Hematopoietic multipotent progenitor cell treated with erythropoietin and hydrocortisone succinate and interleukin-3 and kit ligand, for 6 days (in vitro differentiated cells): ENCODE measurements around the gene KIAA0319L.
"Not testable (repeated sequence)": the region's sequence is repeated elsewhere in the genome, so short reads cannot be mapped to it uniquely, and the experiment has no call there.

Experiments used
- DNase-seq: peaks from one replicate; pipeline ENCODE4 v3.0.0-alpha.2; 2015

Gene KIAA0319L

DNA sequence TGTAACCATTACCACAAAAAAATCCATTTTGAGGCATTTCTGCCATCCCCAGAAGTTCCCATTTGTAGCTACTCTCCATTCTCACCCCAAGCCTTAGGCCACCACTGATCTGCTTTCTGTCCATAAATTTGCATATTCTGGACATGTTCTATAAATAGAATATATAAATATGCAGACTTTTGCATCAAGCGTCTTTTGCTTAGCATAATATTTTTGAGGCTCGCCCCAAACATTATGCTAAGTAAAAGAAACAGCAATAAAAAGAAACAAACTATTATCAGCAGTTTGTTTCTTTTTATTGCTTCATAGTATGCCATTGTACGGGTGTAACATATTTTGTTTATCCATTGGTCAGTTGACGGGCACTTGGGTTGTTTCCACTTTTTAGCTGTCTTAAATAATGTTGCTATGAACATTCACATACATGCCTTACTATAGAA lies 23.8 kb upstream of the KIAA0319L start:
- DNase-seq = no peak

DNA sequence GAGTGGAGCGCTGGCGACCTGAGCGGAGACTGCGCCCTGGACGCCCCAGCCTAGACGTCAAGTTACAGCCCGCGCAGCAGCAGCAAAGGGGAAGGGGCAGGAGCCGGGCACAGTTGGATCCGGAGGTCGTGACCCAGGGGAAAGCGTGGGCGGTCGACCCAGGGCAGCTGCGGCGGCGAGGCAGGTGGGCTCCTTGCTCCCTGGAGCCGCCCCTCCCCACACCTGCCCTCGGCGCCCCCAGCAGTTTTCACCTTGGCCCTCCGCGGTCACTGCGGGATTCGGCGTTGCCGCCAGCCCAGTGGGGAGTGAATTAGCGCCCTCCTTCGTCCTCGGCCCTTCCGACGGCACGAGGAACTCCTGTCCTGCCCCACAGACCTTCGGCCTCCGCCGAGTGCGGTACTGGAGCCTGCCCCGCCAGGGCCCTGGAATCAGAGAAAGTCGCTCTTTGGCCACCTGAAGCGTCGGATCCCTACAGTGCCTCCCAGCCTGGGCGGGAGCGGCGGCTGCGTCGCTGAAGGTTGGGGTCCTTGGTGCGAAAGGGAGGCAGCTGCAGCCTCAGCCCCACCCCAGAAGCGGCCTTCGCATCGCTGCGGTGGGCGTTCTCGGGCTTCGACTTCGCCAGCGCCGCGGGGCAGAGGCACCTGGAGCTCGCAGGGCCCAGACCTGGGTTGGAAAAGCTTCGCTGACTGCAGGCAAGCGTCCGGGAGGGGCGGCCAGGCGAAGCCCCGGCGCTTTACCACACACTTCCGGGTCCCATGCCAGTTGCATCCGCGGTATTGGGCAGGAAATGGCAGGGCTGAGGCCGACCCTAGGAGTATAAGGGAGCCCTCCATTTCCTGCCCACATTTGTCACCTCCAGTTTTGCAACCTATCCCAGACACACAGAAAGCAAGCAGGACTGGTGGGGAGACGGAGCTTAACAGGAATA lies 20.1 kb upstream of the KIAA0319L start:
- peak; percentile 86 for DNase-seq

DNA sequence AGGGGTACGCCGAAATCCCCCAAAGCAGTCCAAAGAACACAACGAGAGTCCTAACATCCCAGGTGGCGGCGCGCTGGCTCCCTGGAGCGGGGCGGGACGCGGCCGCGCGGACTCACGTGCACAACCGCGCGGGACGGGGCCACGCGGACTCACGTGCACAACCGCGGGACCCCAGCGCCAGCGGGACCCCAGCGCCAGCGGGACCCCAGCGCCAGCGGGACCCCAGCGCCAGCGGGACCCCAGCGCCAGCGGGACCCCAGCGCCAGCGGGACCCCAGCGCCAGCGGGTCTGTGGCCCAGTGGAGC lies 19.5 kb upstream of the KIAA0319L start:
- not testable (repeated sequence) for DNase-seq

DNA sequence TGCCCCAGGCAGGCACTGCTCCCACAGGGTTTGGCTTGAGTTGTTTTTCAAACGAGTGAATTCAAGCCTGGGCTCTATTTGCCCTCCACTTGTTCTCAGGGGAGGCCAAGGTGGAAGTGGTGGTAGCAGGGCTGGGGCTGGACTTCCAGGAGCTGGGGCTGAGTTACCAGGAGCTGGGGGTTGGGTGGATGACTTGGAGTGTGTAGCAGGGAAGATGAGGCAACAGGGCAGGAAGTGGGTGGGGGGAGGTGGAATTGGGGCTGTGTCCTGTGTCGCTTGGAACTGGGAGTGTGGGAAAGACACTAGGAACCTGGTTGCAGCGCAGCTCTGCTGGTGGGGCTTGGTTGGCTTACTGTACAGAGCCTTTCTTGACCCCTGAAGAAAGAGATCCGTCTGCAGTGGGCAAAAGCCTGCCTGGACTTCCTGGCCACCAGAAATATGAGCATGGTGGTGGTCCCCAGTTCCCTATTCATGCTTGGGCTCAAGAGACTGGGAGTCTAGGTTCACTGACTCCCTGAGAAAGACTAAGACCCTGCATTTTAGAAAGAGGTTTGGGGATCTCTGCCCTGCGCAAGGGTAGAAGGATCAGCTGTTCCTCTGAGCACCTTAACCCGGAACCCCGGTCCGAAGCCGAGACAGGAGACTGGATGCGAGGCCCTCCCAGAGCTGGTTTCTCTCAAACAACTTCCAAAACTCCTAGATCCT lies 19.0 kb upstream of the KIAA0319L start:
- DNase-seq = peak; percentile 35

DNA sequence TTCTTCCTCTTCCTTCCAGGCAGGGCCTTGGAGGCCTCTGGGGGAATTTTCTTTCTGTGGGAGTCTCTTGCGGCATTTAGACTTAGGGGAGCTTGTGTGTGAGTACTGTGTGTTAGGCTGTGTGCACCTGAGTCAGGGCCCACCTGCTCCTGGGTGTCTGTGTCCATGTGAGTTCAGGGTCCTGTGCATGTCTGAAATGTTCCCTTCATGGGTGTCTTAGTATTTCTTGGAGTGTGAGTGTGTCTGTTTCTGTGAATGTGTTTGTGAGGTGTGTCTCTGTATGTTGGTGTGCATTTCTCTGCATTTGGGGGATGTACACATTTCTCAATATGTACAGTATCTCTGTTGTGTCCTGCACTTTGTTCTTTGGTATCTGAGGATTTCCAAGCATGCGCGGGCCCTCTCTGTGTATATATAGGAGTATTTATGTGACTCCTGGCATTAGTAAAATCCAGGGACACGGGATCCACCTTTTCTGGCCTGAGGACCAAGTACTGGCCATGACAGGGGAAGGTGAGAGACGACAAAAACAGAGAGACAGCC lies 18.3 kb upstream of the KIAA0319L start:
- no peak for DNase-seq

DNA sequence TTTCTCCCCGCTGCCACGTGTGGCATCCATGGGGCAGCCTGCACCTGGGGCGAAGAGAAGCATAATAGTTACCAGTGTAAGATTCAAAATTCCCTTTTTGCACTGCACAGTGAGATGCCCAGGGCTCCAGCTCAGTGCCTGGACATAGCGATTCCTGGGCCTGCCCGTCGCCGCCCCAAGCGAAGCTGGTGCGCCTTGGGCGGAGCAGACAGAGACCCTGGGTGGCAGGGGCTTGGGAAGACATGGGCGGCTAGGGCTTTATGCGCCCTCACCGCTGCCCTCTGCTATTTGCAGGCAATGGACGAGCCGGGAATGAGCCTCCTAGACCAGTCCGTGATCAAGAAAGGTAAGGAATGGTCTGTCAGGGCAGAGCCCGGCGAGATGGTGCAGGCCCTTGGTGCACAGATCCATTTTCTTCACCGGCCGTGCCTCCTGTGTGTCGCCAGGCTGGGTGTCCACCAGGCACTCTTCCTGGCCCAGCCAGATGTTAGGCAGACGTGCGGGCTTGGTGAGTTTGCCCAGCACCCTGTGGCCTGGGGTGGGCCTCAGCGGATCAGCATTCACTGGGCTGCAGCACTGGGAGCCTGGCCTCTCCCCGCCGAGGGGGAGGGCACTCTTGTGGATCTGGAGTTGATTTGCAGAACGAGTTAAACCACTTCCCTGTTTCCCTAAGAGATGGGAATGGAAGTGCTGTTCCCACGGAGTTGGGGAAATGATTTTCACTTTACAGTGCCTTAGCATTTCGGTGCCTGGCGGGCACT lies 17.6 kb upstream of the KIAA0319L start:
- no peak for DNase-seq

DNA sequence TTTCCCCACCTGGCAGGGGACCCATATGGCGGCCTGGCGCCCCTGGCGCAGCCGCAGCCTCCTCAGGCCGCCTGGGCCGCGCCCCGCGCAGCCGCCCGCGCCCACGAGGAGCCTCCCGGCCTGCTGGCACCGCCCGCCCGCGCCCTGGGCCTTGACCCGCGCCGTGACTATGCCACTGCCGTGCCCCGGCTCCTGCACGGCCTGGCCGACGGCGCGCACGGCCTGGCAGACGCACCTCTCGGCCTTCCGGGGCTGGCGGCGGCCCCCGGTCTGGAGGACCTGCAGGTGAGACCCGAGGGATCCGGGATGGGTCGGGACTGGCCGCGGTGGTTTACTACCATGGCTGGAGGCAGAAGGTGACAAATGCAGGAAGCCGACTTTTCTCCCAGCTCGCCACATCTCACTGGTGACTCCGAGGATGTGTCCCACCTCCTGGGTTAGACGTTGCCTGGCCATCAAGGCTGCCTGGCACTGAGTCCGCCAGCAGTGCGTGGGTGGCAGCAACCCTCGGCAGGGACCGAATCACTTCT lies 17.0 kb upstream of the KIAA0319L start:
- DNase-seq = no peak

DNA sequence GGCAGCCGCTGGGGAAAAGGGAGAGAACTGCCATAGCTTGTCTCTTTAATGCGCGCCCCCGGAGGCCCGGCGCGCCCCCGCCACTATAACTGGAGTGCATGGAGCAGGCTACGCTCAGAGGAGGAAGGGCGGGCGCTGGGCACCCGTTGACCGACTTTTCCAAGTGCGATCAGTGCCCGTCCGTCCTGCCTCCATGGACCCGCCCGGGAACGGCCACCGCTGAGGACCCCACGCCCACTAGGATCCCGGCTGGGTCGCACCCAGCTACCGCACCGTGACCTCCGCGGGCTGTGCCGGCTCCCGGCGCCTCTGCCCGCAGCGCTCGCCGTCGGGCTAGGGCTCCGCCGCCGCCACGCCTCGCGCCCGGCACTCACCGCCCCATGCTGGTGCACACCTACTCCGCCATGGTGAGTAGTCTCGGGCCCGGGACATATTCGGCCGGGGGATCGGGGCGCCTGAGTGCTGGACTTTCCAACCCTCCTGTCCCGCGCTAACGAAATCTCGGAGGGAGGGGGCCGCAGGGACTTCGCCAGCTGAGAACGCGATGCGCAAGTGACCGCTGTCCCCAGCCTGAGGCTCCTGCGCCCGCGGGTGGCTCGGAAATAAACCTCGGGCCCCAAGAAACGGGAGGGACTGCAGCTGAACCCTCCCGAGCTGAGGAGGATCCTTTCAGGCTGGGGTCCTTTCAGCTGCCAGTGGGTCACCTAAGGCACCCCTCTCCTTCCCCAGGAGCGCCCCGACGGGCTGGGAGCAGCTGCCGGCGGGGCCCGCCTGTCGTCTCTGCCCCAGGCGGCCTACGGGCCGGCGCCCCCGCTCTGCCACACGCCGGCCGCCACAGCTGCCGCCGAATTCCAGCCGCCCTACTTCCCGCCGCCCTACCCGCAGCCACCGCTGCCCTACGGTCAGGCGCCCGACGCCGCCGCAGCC lies 16.3 kb upstream of the KIAA0319L start, which contains the start of gene TFAP2E:
Gene TFAP2E (plus strand): TSS at position 117 of the 927 bp plus-strand sequence. CDS start 264 bp downstream, at position 381.
- peak; percentile 51 for DNase-seq

DNA sequence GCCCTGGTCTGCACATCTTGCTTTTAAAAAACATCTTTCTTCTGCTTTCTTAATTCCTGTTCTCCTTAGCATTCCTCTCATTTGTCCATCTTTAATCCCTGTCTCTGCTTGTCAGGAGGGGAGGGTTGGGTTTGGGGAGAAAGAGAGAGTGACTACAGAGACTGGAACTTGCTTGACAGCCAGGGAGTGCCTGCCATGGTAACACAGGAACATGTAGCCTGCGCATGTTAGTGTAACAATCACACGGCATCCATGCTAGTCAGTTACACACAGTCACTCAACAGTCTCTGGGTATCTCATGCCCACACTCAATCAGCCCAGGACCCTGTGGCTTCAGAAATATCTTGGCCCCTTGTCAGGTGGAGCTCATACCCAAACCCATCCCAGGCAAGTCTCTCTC lies 15.1 kb upstream of the KIAA0319L start:
- no peak for DNase-seq

DNA sequence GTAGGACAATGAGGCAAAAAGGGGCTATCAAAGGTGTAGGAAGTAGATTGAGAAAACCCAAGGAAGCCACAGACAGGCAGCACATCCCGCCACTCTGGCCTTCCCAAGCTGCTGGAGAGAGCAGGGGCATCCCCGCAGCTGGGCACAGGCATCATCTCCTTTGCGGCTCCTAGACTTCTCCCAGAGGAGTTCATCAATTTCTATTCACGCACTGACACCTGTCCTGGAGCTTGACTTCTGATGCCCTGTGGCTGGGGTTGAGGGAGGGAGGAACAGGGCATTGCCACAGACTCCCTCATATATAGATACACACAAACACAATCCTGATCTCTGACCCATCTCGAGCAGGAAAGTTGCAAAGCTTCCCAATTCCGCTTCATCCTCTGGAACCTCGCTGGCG lies 14.1 kb upstream of the KIAA0319L start:
- DNase-seq = no peak

DNA sequence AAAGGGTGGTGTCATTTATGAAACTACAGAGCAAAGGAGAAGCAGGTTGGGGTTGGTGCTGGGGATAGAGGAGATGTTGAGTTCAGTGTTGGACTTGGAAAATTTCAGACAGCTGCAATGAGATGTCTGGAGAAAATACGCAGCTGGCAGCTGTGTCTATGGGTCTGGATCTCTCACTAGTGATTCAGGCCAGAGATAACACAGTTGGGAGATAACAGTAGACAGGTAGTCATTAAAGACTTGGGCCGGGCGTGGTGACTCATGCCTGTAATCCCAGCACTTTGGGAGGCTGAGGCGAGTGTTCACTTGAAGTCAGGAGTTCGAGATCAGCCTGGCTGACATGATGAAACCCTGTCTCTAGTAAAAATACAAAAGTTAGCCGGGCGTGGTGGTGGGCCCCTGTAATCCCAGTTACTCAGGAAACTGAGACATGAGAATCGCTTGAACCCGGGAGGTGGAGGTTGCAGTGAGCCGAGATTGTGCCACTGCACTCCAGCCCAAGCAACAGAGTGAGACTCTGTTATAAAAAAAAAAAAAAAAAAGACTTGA lies 13.5 kb upstream of the KIAA0319L start:
- no peak for DNase-seq

DNA sequence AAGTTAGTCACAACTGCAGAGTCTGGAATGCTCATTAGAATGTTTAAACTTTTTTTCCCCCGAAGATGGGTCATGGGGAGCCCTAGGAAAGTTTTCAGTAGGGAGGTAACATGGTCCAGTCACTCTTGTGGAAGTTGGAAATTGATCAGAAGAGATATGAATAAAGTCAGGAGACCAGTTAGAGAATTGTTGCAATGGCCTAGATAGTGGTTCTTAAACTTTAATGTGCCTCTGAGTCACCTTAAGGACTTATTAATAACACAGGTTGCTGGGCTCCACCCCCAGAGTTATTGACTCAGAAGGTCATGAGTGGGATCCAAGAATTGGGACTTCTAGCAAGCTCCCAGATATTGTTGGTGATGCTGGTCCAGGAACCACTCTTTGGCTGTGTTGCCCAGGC lies 12.7 kb upstream of the KIAA0319L start:
- DNase-seq = no peak

DNA sequence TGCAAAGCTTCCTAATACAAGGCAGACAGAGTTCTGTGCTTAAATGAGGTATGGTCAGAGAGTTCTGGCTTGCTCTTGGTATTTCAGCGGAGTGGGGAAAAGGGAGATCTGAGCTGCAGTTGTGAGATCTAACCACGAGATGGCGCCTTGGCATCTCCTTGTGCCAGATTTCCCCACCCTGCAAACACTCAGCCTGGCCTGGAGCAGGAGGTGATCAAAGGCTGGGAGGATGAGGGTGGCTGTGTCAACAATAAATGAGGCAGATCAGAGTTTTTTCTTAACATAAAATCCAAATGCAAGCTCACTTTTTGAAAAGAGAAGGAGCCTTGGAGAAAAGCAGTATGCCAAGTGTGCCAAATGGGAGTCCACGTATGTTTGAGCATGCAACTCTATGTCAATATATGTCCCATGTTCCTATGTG lies 11.8 kb upstream of the KIAA0319L start:
- DNase-seq = peak; percentile 86

DNA sequence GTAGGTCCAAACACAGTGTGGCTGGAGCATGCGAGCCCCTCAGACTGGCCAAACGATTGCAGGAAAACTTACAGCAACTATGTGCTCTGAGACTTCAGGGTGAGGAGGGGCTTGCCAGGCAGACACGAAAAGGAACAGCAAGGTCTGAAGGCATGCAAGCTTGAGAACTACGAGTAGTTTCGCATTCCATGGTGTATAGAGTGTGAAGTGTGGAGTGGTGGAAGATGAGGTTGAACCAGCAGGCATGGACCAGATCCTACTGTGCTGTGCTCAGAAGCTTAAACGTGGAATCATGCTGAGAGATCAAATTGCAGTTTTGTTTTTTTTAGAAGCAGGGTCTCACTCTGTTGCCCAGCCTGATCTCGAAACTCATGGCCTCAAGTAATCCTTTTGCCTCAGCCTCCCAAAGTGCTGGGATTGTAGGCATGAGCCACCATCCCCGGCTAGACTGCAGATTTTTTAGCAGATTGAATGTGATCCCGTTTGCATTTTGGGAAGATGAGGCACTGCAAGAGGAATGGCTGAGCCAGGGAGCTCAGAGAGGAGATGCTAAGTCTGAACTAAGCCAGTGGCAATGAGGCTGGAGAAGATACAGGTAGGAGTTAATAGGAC lies 10.8 kb upstream of the KIAA0319L start:
- no peak for DNase-seq

DNA sequence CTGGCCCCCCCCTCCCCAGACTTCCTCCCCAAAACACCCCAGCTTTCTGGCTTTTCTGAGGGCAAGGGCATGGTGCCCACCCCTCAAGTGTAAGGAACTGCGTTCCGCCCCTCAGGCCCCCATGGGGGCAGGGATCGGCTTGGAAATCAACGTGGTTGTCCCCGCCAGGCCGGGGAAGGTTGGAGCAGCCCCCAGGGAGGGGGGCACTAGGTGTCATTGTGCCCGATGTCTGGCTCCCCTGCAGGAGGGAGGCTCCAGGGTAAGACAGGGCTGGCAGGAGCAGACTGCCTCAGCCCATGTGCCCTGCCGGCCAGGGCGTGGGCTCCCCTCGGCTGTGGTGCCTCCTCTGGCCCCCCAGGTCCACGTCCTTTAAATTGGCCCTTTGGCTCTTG lies 8.5 kb upstream of the KIAA0319L start:
- DNase-seq = no peak

DNA sequence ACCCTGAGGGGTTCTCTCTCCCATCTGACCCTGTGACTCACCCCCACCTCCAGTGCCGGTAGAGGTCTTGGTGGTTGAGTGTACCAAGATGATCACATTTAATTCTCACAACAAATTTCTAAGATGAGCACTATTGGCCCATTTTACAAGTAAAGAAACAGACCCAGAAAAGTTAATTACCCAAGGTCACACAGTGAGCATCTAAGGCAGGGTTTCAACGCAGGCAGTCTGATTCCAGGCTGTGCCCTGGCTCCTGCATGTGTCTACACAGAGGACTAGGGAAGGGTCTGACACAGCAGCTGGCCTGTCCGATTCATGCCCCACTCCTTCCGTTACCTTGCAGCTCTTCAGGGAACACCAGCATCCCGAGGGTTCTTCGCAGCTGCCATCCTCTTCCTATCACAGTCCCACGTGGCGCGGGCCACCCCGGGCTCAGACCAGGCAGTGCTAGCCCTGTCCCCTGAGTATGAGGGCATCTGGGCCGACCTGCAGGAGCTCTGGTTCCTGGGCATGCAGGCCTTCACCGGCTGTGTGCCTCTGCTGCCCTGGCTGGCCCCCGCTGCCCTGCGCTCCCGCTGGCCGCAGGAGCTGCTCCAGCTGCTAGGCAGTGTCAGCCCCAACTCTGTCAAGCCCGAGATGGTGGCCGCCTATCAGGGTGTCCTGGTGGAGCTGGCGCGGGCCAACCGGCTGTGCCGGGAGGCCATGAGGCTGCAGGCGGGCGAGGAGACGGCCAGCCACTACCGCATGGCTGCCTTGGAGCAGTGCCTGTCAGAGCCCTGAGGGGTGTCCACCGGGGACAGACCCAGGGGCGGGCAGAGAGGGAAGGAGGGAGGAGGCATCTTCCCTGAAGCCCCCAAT lies 7.9 kb upstream of the KIAA0319L start:
- DNase-seq = no peak

DNA sequence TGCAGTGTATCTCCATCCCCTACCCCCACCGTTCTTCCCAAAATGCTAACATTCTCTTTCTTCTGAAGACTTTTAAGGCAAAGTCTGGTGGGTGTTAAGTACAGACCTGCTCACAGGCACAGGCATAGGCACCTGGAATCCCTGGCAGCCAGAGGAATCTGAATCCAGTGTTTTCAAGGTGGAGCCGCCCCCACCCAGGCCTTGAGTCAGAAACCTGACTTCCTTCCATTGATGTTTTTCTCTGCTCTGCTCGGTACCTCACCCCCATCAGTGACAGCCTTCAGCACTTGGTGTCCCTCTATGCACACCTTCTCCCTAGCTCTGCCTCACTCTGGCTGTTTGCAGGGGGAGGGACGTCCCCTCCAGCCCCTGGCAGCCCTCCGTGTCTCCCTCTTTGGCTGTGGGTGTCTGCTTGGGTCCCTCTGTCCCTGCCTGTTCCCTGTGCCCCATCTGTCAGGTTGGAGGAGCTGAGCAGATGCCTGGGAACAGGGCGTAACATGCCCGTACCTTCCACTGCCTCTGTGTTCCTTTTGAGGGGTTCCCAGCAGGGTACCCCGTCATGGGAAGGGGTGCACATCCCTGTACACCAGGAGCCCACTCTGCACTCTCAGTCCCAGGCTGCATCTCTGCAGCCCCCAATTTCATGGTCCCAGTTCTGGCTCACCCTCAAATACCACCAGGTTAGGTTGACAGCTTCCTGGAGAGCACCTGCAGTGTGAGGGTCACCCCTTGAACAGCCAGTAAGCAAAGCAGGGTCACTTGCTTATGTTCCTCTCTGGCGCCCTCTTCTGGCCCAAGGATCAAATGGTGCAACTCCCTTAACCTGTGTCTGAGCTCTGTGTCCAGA lies 7.1 kb upstream of the KIAA0319L start:
- DNase-seq = peak; percentile 93

DNA sequence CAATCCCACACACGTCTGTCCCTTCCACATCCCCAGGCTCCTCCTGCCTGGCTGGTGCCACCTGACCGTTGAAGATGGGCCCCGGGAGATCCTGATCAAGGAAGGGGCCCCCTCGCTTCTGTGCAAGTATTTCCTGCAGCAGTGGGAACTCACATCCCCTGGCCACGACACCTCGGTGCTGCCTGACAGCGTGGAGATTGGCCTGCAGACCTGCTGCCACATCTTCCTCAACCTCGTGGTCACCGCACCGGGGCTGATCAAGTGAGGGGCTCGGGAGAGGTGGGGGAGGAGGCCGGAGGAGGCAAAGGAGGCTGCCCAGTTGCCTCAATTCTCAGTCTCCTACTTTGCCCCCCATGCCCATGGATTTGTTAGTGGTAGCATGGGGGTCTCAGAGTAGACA lies 6.0 kb upstream of the KIAA0319L start:
- DNase-seq = no peak
